ENCODE measurements around the gene ADGB.
"Not testable (repeated sequence)": the region's sequence is repeated elsewhere in the genome, so short reads cannot be mapped to it uniquely, and the experiment has no call there.

The ADGB gene

GRCh38 chr6:146770275-146770964 lies 171.6 kb downstream of the ADGB start:
- no peak for DNase-seq

- DNase-seq, result no peak
These were observed 172.4 kb downstream of the ADGB start for GRCh38 chr6:146770965-146771735.

- DNase-seq, result no peak
These were observed 176.4 kb downstream of the ADGB start for GRCh38 chr6:146775220-146775619.

- no peak for DNase-seq
These were observed 183.1 kb downstream of the ADGB start for GRCh38 chr6:146781836-146782235.

- DNase-seq, result peak; percentile 37
These were observed 186.3 kb downstream of the ADGB start for GRCh38 chr6:146785001-146785585.

- DNase-seq, result no peak
These were observed 189.2 kb downstream of the ADGB start for GRCh38 chr6:146787876-146788508.

- no peak for DNase-seq
These were observed 191.9 kb downstream of the ADGB start for GRCh38 chr6:146790561-146791091.

- DNase-seq, result no peak
These were observed 193.2 kb downstream of the ADGB start for GRCh38 chr6:146791930-146792329.

- DNase-seq, result not testable (repeated sequence)
These were observed 194.4 kb downstream of the ADGB start for GRCh38 chr6:146793218-146793617.

- no peak for DNase-seq
These were observed 196.8 kb downstream of the ADGB start for GRCh38 chr6:146795479-146796133.

GRCh38 chr6:146803167-146803566 lies 204.4 kb downstream of the ADGB start:
- not testable (repeated sequence) for DNase-seq

GRCh38 chr6:146803601-146804000 lies 204.8 kb downstream of the ADGB start:
- DNase-seq, result no peak

- DNase-seq, result no peak
These were observed 207.0 kb downstream of the ADGB start for GRCh38 chr6:146805546-146806325.

- DNase-seq, result not testable (repeated sequence)
These were observed 210.2 kb downstream of the ADGB start for GRCh38 chr6:146809014-146809413.

GRCh38 chr6:146812811-146813321 lies 214.1 kb downstream of the ADGB start:
- DNase-seq, result not testable (repeated sequence)

- no peak for DNase-seq
These were observed 214.8 kb downstream of the ADGB start for GRCh38 chr6:146813554-146813953.

GRCh38 chr6:146814148-146814750 lies 215.5 kb downstream of the ADGB start:
- DNase-seq, result no peak

GRCh38 chr6:146815511-146816462 lies 217.0 kb downstream of the ADGB start:
- not testable (repeated sequence) for DNase-seq

GRCh38 chr6:146819596-146820320 lies 221.0 kb downstream of the ADGB start:
- DNase-seq, result no peak
